Measurements from ENCODE around the gene MPPE1.
"Not testable (repeated sequence)": the region's sequence is repeated elsewhere in the genome, so short reads cannot be mapped to it uniquely, and the experiment has no call there.

The MPPE1 gene

DNA sequence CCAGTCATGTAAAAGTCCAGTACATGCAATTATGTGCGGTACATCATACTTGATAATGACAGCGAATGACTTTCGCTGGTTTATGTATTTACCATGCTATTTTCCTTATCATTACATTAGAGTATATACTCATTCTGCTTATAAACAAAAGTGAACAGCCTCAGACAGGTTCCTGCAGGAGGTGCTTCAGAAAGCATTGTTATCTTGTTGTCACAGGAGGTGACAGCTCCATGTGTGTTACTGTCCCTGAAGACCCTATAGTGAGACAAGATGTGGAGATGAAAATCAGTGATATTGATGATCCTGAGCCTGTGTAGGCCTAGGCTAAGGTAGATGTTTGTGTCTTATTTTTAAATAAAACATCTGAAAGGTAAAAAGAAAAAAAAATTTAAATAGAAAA lies 15.3 kb upstream of the MPPE1 start:
- no peak for DNase-seq

DNA sequence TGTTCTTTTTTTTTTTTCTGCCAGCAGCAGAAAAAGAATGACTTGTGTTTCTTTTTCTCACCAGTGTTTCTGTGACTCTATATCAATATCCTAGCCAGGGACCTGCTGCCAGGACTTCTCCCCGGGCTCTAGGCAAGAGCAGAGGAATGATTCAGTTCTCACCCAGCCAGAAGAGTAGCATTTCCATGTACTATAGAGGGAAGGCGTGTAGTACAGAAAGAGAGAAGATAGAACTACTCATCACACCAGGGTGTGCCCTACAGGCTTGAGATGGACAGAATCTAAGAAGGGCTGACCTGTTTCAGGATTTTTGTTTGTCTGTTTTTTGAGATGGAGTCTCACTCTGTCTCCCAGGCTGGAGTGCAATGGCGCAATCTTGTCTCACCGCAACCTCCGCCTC lies 11.4 kb upstream of the MPPE1 start:
- DNase-seq: not testable (repeated sequence)

DNA sequence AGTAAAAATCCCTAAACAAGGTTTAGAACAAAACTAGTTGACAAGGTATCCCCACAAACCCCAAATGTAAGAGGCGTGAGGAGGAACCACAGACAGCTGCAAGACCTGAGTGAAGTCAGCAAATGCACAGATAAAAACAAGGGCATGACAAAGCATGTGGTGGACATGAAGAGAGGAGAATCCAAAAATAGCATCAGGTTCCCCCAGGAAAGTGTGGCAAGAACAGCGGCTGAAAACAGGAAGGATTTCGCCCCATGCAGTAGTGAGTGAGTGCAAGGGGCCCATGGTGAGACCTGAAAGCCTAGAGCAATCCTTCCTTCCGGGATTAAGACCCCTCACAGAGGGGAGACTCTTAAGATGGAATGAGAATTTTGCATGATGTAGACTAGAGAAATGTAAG lies 8.8 kb upstream of the MPPE1 start:
- not testable (repeated sequence) for DNase-seq

DNA sequence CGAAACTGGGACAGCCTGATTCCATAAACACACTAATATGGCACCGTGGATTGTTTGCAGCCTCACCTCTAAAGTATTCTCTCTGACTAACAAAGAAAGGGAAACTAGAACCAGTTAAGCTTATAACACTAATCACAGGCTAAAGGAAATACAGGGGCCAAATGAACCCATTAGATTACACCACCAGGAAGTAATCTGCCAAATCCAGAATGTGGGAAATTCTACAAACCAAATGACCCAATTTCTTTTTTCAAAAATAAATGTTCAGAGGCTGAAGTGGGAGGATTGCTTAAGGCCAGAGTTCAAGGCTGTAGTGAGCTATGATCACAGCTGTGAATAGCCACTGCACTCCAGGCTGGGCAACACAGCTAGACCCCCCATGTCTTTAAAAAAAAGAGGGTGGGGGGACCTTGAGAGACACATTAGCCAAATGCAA lies 1.5 kb upstream of the MPPE1 start:
- no peak for DNase-seq

DNA sequence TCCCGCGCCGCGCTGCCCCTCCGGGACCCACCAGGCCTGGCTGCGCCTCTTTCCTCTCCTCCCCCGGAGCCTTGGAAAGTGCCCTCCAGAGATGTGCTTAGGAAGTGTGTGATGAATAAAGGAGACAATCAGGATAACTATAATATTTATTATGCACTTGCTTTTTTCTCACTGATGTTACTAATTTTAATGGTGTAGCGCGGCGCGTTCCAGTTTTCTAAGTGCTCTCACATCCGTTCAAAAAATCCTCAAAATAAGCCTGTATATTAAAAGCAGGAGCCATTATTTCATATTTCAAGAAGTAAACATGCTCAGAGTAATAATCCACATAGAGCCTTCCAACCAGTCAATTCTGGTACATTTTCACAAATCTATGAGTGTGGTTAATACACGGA lies 941 bp upstream of the MPPE1 start:
- DNase-seq: no peak

DNA sequence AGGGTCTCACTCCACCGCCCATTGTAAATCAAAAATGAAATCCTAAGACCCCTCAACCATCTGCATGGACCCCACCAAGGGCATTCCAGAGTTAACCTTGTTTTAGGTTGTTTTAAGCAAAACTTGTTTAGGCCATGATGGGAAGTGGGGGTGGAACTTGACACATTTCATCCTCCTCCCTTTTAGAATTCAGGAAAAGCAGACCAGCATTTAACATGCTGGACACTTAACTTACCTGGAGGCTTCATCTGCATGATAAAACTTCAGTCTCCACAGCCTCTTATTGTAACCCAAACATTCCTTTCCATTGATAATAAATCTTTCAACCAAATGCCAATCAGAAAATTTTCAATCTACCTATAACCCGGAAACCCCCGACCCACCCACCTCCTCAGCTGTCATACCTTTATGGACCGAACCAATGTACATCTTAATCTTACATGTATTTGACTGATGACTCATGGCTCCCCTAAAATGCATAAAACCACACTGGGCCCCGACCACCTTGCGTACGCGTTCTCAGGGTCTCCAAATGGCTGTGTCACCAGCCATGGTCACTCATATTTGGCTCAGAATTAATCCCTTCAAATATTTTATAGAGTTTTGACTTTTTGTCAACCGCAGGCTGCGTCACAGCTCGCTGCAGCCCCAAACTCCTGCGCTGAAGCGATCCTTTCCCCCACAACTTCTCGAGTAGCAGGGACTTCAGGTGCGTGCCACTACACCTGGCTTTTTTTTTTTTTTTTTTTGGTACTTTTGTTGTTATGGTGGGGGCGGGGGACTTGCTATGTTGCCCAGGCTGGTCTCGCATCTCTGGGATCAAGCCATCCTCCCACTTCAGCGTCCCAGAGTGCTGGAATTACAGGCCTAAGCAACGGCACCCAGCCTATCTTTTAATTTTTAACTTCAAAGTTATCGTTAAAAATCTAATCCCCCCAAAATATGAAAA lies 917 bp downstream of the MPPE1 start:
- no peak for DNase-seq

DNA sequence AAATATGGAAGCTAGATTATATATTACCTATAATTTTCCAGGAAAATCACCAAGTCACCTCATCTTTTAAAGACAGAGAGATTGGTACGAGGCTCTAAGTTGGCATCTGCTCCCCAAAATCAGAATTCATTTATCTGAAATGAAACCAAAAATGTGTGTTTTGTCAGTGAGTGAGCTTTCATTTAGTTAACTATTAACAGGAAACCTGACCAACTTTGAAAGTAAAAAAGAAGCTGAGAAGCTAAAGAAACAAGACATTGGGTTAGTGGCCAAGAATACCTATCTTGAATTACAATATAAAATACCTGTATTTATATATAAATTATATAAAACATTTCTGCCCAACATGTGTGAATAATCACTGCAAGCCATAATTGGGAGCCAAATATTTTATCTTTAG lies 1.9 kb downstream of the MPPE1 start:
- DNase-seq: no peak

DNA sequence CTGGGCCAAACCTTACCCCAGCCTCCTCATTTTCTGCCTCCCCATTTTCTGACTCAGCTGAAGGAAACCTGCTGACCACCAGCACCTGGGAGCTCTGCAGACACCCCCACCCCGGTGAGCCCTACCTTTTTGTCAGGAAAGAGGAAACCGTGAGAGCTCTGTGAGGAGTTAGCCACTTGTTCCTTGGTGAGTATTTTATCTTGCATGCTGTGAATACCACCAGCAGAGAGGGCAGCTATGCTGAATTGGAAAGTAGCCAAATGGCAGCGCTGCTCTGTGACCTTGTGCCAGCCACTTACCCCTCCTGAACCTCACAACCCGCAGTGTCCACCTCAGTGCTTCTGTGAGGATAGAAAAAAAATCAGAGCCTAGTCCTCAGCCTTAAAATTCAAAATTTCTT lies 2.5 kb downstream of the MPPE1 start:
- no peak for DNase-seq

DNA sequence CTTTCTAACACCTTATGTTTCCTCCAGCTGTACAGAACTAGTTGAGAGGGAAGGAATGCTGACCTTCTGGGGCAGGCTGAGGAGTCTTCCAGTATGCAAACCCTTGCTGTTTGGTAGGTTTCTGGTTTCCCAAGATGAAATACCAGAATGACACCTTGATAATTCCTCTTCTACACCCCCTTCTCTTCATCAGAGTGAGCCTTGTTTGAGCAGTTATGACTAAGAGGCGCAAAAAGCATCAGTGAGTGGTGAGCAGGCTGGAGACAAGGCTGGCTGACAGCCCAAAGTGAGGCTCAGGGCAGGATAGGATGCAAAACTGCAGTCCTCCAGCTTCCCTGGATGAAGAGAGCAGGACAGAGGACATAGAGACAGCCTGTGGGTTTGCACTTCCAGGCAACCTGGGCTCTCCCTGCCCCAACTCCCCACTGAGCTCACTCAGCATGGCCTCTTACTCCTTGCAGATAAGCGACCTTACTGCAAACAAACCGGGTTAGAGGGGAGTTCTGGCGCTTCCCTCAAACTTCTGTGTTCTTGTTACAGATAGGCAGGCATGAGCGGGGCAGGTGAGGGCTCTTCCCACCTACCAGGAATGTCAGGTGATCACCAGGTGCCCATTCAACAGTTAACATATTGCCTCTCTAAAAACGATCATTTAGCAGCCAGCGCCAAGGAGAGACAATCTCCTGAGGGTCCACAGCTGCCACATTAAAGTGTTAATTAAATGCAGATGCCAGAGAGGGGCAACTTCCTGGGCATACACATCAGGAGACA lies 5.4 kb downstream of the MPPE1 start:
- DNase-seq: no peak

DNA sequence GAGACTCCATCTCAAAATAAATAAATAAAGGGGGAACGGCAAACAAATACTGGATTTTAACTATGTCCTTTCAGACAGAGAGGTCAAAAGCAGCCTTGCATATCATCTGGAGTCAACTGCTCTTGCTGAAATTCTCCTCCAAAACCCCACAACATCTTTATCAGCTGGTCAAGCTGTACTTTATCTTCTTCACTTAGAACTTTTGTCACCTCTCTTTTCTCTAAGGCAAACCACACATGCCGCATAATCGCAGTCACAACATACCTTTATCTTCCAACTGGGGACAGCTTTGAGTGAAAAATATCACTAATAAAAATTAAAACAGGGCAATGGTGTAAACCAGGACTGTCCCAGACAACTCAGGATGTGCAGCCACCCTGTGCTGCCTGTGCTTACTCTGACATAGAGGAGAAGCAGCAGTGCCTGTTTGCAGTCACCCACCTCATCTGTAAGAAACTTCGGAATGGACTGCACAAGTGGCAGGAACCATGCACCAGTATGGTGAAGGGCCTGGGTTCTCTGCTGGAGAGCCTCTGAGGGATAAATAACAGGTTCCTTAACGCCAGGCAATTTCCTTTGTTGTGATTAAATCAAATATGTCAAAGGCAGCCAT lies 6.2 kb downstream of the MPPE1 start:
- no peak for DNase-seq

DNA sequence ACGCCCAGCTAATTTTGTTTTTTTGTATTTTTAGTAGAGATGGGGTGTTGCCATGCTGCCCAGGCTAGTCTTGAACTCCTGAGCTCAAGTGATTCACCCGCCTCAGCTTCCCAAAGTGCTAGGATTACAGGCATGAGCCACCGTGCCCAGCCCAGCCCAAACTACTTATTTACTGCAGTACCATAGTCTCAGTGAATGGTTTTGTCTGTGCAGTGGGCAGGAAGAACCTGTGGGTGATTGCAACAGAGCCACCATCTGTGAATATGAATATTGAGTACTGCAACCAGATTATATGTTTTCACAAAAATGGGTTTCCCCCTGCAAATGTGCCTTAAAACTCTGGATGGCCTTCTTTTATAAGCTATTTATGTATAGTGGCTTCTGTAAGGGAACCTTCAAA lies 9.1 kb downstream of the MPPE1 start:
- no peak for DNase-seq

DNA sequence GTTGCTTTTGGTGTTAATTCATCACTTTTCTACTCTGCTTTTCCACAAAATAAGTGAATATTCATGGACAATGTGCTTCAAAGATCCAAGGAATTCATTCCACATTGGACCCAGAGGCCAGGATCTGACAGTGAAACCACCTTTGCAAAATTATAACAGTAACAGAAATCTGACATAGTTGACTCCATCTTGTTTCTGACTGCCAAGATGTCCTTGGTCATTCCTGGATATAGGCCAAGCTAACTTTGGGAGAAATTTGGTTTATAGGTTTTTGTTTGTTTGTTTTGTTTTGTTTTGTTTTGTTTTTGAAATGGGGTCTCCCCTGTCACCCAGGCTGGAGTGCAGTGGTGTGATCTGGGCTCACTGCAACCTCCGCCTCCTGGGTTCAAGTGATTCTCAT lies 10.3 kb downstream of the MPPE1 start:
- no peak for DNase-seq

DNA sequence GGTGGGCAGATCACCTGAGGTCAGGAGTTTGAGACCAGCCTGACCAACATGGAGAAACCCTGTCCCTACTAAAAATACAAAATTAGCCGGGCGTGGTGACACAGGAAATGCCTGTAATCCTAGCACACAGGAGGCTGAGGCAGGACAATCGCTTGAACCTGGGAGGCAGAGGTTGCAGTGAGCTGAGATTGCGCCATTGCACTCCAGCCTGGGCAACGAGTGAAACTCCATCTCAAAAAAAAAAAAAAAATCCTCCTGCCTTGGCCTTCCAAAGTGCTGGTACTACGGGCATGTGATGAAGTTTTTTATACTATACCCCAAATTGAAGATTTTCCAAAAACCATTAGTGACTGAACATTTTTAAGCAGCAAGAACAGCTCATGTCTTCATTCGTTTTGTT lies 15.7 kb downstream of the MPPE1 start:
- not testable (repeated sequence) for DNase-seq

DNA sequence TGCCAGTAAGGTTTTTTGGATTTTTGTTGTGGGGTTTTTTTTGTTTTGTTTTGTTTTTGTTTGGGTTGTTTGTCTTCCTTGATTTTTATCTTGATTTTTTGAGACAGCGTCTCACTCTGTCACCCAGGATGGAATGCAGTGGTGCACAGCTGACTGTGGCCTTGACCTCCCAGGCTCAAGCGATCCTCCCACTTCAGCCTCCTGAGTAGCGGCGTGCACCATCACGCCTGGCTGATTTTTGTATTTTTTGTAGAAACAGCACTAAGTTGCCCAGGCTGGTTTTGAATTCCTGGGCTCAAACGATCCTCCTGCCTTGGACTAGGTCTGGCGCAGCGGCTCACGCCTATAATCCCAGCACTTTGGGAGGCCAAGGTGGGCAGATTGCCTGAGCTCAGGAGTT lies 16.4 kb downstream of the MPPE1 start:
- no peak for DNase-seq

DNA sequence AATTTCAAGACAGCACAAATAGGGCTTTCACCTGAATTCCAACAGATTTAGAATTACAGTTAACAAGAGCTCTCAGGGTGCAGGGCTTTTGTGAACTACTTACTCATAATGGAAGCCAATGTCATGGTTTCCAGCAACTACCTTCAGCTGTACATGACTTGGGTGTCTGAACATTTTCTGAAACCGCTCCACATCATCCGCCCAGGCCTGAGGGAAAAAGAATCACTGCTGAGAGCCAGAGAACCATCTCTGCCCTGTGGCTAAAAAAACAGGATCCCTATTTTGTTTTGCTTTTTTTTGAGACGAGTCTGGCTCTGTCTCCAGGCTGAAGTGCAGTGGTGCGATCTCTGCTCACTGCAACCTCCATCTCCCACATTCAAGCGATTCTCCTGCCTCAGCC lies 18.8 kb downstream of the MPPE1 start:
- DNase-seq: no peak

DNA sequence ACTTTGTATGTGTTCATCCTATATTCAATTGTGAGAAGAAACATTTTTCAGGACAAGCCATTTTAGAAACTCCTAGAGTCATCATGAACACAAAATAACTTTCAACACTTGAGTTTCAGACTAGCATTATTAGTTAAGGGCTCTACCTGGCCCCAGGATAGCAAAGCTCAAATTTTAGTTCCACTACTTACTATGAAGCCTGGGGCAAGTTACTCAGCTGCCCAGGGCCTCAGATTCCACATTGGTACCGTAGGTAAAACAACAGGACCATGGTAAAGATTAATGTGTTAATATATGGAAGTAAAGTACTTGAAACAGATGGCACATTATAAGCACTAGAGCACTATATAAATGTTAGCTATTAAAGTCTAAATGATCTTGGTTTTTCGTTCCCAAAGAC lies 19.4 kb downstream of the MPPE1 start:
- DNase-seq: no peak

DNA sequence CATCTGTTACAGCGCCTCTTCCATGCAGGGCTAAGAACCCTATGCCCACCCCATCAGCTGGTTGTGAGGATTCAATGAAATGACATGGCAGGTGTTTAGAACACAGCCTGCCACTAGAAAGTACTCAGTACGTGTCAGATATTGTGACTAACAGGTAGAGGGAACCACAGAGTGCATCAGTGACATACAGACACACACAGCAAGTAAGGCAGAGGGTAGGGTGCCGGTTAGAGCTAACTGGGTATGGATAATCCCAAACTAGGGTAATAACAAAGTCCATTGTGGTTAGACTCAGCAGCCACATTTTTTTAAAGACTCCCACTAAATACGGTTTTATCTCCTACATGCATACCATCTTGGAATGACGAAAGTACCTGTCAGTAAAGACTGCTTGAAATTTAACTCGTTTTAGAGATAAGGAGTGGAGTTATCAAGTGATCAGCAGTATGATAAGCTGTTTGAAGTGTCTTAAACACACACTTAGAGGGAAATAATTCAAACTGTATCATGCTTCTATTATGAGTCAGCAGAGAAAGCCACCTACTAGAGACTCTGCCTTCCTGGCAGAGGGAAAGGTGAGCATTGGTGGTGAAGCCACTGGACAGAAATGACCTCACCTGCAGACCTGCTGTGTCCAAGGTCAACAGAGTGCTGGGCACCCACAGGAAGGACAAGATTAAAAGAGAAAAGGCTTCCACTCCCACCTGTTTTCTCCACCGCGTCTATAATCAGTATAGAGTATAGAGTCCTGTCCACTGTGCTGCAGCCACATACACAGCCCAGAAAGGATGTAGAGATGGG lies 20.6 kb downstream of the MPPE1 start:
- DNase-seq: no peak

DNA sequence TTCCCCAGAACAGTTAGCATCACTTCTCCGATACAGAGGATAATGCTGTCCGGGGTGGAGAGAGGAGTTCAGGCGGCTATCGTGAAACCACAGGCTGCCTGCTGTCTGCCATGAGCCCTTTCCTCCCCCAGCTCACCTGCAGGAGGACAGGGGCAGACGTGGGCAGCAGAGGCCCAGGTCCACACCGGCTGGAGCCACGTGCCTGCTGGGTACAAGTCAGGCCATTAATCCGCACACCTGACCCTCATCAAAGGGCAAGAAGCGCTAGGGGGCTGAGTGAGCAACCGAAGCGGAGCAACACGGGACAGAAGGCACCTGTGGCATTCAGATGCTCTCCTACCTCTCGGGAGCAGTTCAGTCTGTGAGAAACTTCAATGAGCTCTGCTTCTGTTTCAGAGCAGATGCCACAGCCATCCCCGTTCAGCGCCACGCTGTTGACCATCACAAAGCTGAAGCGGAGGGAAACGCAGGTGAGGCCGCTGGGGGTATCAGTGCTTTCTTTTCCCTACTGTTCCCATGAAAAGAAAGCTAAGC lies 21.5 kb downstream of the MPPE1 start:
- DNase-seq: no peak

DNA sequence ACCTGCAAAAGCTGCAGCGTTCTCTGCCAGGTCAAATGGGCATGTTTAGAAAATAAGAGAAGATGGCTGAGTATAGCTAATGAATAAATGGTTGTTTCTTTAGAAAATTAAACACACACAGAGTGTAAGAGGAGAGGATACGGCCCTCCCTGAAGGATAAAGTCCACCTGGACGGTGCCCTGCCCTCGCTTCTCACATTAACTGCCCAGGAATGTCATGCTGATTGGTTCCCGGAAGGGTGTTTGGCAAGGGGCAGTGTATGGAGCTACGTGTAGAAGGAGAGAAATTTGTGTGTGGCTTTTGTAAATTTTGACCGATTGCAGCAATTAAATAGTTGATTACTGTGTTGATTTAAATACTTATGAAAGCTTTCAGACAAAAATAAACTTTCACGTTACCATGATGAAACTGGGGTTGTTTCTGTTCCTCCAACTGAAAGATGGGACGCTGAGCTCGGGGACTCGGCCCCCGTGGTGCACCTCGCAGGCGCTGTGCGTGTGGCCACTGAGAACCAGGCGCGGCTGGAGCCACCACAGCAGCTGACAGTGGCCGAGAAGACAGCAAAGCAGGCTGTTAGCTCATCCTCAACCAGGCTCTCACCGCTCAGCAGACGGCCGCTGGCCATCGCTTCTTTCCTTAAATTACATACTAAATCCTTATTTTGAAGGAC lies 22.7 kb downstream of the MPPE1 start:
- no peak for DNase-seq

DNA sequence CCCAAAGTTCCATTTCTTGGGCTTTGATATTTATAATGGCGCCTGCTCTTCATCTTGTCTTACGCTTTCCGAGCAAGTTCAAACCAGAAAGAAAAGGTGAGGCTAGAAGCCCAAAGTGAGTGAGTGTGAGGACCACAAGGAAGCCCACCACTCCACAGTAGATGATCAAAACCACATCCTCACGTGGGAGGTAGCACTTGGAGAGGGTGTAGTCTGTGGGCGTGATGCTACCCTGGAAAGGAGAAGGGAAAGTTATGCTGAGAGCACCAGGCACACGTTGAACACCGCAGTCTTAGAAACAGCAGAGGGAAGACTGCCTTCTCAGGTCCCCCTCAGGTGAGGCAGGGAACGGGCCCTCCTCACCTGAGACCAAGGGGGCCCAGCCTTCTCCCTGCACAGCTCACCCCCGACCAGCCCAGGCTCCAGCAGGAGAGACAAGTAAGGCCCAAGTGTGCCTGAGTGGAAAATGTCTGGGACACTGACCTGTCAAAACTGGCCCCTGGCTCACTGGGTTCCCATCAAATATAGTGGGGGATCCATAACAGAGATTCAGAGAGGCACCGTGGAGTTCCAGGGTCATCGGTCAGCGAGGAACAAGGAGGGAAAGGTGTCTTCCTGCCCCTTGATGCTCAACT lies 23.6 kb downstream of the MPPE1 start:
- DNase-seq: no peak

DNA sequence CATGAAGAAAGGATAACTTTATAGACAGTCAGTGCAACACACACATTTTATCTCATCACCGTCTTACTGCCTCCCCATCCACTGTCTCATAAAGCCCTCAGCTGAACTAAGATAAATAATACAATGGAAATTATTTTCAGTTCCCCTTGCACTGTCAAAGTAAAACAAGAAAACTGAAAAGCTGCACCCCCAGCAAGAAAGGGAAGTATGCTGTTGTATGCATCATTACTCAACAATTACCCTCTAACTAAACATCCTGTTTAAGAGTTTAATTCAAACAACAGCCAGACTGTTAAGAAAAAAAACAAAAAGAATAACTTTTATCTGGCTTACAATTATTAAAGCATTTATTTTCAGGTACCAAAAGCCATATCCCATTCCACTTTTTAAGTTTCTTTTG lies 25.0 kb downstream of the MPPE1 start:
- no peak for DNase-seq

DNA sequence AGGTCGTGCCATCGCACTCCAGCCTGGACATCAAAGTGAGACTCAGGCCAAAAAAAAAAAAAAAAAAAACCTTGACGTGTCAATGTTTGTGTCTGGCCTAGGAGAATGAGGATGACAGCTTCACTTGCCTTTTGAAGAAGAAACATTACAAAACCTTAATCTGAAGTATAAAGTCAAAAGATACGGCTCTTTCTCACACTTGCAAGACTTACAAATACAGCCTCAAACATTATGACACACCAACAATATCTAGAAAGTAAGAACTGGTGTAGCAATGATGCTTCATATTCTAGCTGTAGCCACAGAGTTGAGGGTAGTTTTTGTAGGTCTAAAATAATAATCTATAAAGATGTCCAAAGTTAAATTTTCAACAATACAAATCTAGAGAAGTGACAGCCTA lies 25.5 kb downstream of the MPPE1 start:
- DNase-seq: no peak
